ENCODE data around the gene ADAMTSL1.

ADAMTSL1 gene

GRCh38 chr9:18935541-18935940 is 461.6 kb downstream of the ADAMTSL1 start:
- H2AFZ ChIP-seq (ENCODE audit: low read depth, low read length, severe bottlenecking), result no peak overlapping the region
- TF ChIP-seq, protein P1, sequence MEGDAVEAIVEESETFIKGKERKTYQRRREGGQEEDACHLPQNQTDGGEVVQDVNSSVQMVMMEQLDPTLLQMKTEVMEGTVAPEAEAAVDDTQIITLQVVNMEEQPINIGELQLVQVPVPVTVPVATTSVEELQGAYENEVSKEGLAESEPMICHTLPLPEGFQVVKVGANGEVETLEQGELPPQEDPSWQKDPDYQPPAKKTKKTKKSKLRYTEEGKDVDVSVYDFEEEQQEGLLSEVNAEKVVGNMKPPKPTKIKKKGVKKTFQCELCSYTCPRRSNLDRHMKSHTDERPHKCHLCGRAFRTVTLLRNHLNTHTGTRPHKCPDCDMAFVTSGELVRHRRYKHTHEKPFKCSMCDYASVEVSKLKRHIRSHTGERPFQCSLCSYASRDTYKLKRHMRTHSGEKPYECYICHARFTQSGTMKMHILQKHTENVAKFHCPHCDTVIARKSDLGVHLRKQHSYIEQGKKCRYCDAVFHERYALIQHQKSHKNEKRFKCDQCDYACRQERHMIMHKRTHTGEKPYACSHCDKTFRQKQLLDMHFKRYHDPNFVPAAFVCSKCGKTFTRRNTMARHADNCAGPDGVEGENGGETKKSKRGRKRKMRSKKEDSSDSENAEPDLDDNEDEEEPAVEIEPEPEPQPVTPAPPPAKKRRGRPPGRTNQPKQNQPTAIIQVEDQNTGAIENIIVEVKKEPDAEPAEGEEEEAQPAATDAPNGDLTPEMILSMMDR (IDR thresholded peaks at IDR 0.05; ENCODE audit: insufficient read depth, low read length, poor library complexity, severe bottlenecking), result no peak
- TF ChIP-seq EZH2phosphoT487 (conservative IDR thresholded peaks at IDR 0.05; ENCODE audit: low read length), result no peak

GRCh38 chr9:18936094-18936871 is 462.3 kb downstream of the ADAMTSL1 start:
- Histone ChIP-seq H3K27me3 (ENCODE audit: low read length) (no peaks in the 10 kb centered on the region), H3K79me2 (ENCODE audit: insufficient read depth, low read length) (no peaks in the 10 kb centered on the region), H4K20me1 (ENCODE audit: low read depth, low read length) (no peaks in the 10 kb centered on the region), H3K9me3 (ENCODE audit: insufficient read depth, low read length) (no peaks in the 10 kb centered on the region), H3K9ac (ENCODE audit: low read length) (no peak overlapping the region), H2AFZ (ENCODE audit: low read depth, low read length, severe bottlenecking) (no peak overlapping the region), H3K4me2 (ENCODE audit: low read depth, low read length, poor library complexity, severe bottlenecking) (no peak overlapping the region), H3K36me3 (ENCODE audit: low read length) (no peaks in the 10 kb centered on the region), H3K4me3 (ENCODE audit: insufficient read depth, low read length, poor library complexity, severe bottlenecking) (no peak overlapping the region), H3F3A (ENCODE audit: insufficient read depth) (no peaks in the 10 kb centered on the region), H3K9me2 (replicated peaks; ENCODE audit: insufficient read depth, low read length) (no peaks in the 10 kb centered on the region), H3K27ac (ENCODE audit: low read depth, low read length) (no peak overlapping the region)
- no peak for TF ChIP-seq EZH2phosphoT487 (conservative IDR thresholded peaks at IDR 0.05; ENCODE audit: low read length)
- TF ChIP-seq, protein P1 (IDR thresholded peaks at IDR 0.05; ENCODE audit: insufficient read depth, low read length, poor library complexity, severe bottlenecking), result no peak

More at GRCh38 chr9:18935541-18935940, 461.6 kb downstream of the ADAMTSL1 start:
- Histone ChIP-seq H3K9me3 (ENCODE audit: insufficient read depth, low read length) (no peaks in the 10 kb centered on the region), H3K79me2 (ENCODE audit: insufficient read depth, low read length) (no peaks in the 10 kb centered on the region), H3K4me3 (ENCODE audit: insufficient read depth, low read length, poor library complexity, severe bottlenecking) (no peak overlapping the region), H3F3A (ENCODE audit: insufficient read depth) (no peaks in the 10 kb centered on the region), H3K4me2 (ENCODE audit: low read depth, low read length, poor library complexity, severe bottlenecking) (no peak overlapping the region), H3K36me3 (ENCODE audit: low read length) (no peaks in the 10 kb centered on the region), H3K9ac (ENCODE audit: low read length) (no peak overlapping the region), H3K27me3 (ENCODE audit: low read length) (no peaks in the 10 kb centered on the region), H3K9me2 (replicated peaks; ENCODE audit: insufficient read depth, low read length) (no peaks in the 10 kb centered on the region), H4K20me1 (ENCODE audit: low read depth, low read length) (no peaks in the 10 kb centered on the region), H3K27ac (ENCODE audit: low read depth, low read length) (no peak overlapping the region)

DNA sequence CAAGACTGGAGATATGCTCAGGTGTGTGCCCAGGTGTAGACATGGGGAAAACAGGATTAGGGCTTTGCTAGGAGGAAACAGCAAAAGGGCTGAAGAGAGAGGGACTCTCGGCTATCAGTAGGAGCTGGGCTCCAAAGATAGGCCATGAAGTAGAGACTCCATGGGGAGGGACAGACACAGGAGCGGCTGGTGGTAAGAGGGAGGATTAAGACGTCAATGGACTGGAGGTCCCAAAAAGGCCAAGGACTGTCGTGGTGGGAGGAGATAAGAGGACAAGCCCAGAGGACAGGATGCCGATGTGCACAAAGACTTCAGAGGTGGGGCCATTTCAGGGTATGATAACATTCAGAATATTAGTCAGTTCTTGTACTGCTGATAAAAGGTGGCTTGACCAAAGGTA is 466.0 kb downstream of the ADAMTSL1 start:
- H4K20me1 ChIP-seq (ENCODE audit: low read depth, low read length), result no peaks in the 10 kb centered on the region
- H3K9me3 ChIP-seq (ENCODE audit: insufficient read depth, low read length), result no peaks in the 10 kb centered on the region
- H2AFZ ChIP-seq (ENCODE audit: low read depth, low read length, severe bottlenecking), result no peak overlapping the region
- H3K27me3 ChIP-seq (ENCODE audit: low read length), result no peaks in the 10 kb centered on the region
- no peak overlapping the region for H3K27ac ChIP-seq (ENCODE audit: low read depth, low read length)
- no peak overlapping the region for H3K4me3 ChIP-seq (ENCODE audit: insufficient read depth, low read length, poor library complexity, severe bottlenecking)
- H3K4me2 ChIP-seq (ENCODE audit: low read depth, low read length, poor library complexity, severe bottlenecking), result no peak overlapping the region
- no peaks in the 10 kb centered on the region for H3K79me2 ChIP-seq (ENCODE audit: insufficient read depth, low read length)
- no peaks in the 10 kb centered on the region for H3K9me2 ChIP-seq (replicated peaks; ENCODE audit: insufficient read depth, low read length)
- no peak for TF ChIP-seq EZH2phosphoT487 (conservative IDR thresholded peaks at IDR 0.05; ENCODE audit: low read length)
- TF ChIP-seq, protein P1 (IDR thresholded peaks at IDR 0.05; ENCODE audit: insufficient read depth, low read length, poor library complexity, severe bottlenecking), result no peak
- H3K9ac ChIP-seq (ENCODE audit: low read length), result no peak overlapping the region
- no peaks in the 10 kb centered on the region for H3F3A ChIP-seq (ENCODE audit: insufficient read depth)
- no peaks in the 10 kb centered on the region for H3K36me3 ChIP-seq (ENCODE audit: low read length)

Measured in SU-DHL-6 (cell line).